ENCODE results near the gene ASB6. TPM values are rescaled to one million over a fixed set of nuclear protein-coding genes. Genes with fewer than 3 reads are reported as not detected.

ASB6 gene
- total RNA-seq, 4 donors from 2014 or later, result 14.9 to 25.5 (median 22.4) TPM

- DNase-seq (ENCODE audit: low spot score in 2 of 2), result no peak
- peaks cover 0 to 28% of the 10 kb centered on the region in 2 donors for H3K27me3 ChIP-seq
- 63 to 64% methylated on average over 8 to 9 of the region's 9 CpGs for WGBS, 2 donors
- no peaks in the 10 kb centered on the region for H3K36me3 ChIP-seq
- peaks cover 0 to 27% (median 4%) of the 10 kb centered on the region in 4 donors for H3K4me1 ChIP-seq
- H3K27ac ChIP-seq, result peak overlapping the region in 2 of 4 donors; percentile 16 to 34
- H3K9me3 ChIP-seq, result no peaks in the 10 kb centered on the region
- H3K4me3 ChIP-seq, result no peak overlapping the region
- TF ChIP-seq CTCF (IDR thresholded peaks at IDR 0.05) (no peak), EP300 (IDR thresholded peaks at IDR 0.05) (no peak), POLR2A (IDR thresholded peaks at IDR 0.05) (no peak)
Measured at GRCh38 chr9:129677456-129677855, 35.5 kb upstream of the ASB6 start.

GRCh38 chr9:129676975-129677374 lies 35.0 kb upstream of the ASB6 start:
- WGBS, 2 donors, result 65 to 69% methylated on average over 12 of the region's 12 CpGs
- DNase-seq (ENCODE audit: low spot score in 2 of 2), result no peak
- Histone ChIP-seq H3K9me3 (no peaks in the 10 kb centered on the region), H3K27ac (peak overlapping the region in 2 of 4 donors; percentile 16 to 34), H3K4me3 (no peak overlapping the region), H3K4me1 (peaks cover 0 to 27% (median 4%) of the 10 kb centered on the region in 4 donors), H3K36me3 (no peaks in the 10 kb centered on the region), H3K27me3 (peaks cover 0 to 28% of the 10 kb centered on the region in 2 donors)
- no peak for TF ChIP-seq POLR2A (IDR thresholded peaks at IDR 0.05)
- no peak for TF ChIP-seq EP300 (IDR thresholded peaks at IDR 0.05)
- no peak for TF ChIP-seq CTCF (IDR thresholded peaks at IDR 0.05)

- Histone ChIP-seq H3K4me3 (no peak overlapping the region), H3K27ac (peak overlapping the region in 1 of 4 donors; percentile 46), H3K27me3 (peaks cover 0 to 28% of the 10 kb centered on the region in 2 donors), H3K4me1 (peaks cover 0 to 33% (median 4%) of the 10 kb centered on the region in 4 donors), H3K36me3 (no peaks in the 10 kb centered on the region), H3K9me3 (no peaks in the 10 kb centered on the region)
- TF ChIP-seq CTCF (IDR thresholded peaks at IDR 0.05) (no peak), POLR2A (IDR thresholded peaks at IDR 0.05) (no peak)
- WGBS, 2 donors, result 69 to 77% methylated on average over 2 to 4 of the region's 4 CpGs
- no peak for DNase-seq (ENCODE audit: low spot score in 2 of 2)
Measured at GRCh38 chr9:129676287-129676686, 34.3 kb upstream of the ASB6 start.

- H3K4me3 ChIP-seq, result no peak overlapping the region
Measured at GRCh38 chr9:129675620-129676019, 33.7 kb upstream of the ASB6 start.

GRCh38 chr9:129674229-129674628 lies 32.3 kb upstream of the ASB6 start:
- 65 to 67% methylated on average over 6 to 7 of the region's 7 CpGs for WGBS, 2 donors
- Histone ChIP-seq H3K36me3 (no peaks in the 10 kb centered on the region), H3K27me3 (peaks cover 0 to 28% of the 10 kb centered on the region in 2 donors), H3K27ac (no peak overlapping the region), H3K4me3 (no peak overlapping the region), H3K4me1 (peaks cover 0 to 35% (median 4%) of the 10 kb centered on the region in 4 donors), H3K9me3 (no peaks in the 10 kb centered on the region)
- TF ChIP-seq CTCF (IDR thresholded peaks at IDR 0.05) (no peak), POLR2A (IDR thresholded peaks at IDR 0.05) (no peak), EP300 (IDR thresholded peaks at IDR 0.05) (no peak)
- no peak for DNase-seq (ENCODE audit: low spot score in 2 of 2)

More at GRCh38 chr9:129675620-129676019, 33.7 kb upstream of the ASB6 start:
- H3K4me1 ChIP-seq, result peaks cover 0 to 35% (median 4%) of the 10 kb centered on the region in 4 donors
- H3K36me3 ChIP-seq, result no peaks in the 10 kb centered on the region
- peaks cover 0 to 28% of the 10 kb centered on the region in 2 donors for H3K27me3 ChIP-seq
- no peaks in the 10 kb centered on the region for H3K9me3 ChIP-seq
- WGBS, 2 donors, result 52 to 53% methylated on average over 25 to 27 of the region's 27 CpGs
- no peak for DNase-seq (ENCODE audit: low spot score in 2 of 2)
- no peak for TF ChIP-seq CTCF (IDR thresholded peaks at IDR 0.05)
- TF ChIP-seq POLR2A (IDR thresholded peaks at IDR 0.05), result no peak
- no peak for TF ChIP-seq EP300 (IDR thresholded peaks at IDR 0.05)
- H3K27ac ChIP-seq, result no peak overlapping the region
